Anterior cingulate cortex (tissue), 58 donors: ENCODE measurements around the gene DNALI1.
A peak's percentile ranks its signal among the peaks of the same experiment; 100 is the strongest.
"Not testable (repeated sequence)": the region's sequence is repeated elsewhere in the genome, so short reads cannot be mapped to it uniquely, and the experiment has no call there.

Experiments used
- DNase-seq, 58 donors: peaks; one replicate each; lab custom pipeline; 2025; lab: John Stamatoyannopoulos, UW

Gene DNALI1

GRCh38 chr1:37556712-37557196 lies at the start of gene DNALI1:
Gene DNALI1, plus strand, starts transcription at chr1:37556940. Its CDS starts 55 bp downstream, at chr1:37556995.
- DNase-seq, result peak in 57 of 58 donors; percentile 3 to 88 (median 71)

- DNase-seq, result no peak
Observed at GRCh38 chr1:37509181-37509580, 47.6 kb upstream of the DNALI1 start.

GRCh38 chr1:37513795-37514349 lies 42.9 kb upstream of the DNALI1 start:
- DNase-seq, result peak in 24 of 58 donors; percentile 4 to 62 (median 18)

GRCh38 chr1:37514350-37515184 lies 42.2 kb upstream of the DNALI1 start, which contains the start of gene MEAF6:
Gene MEAF6, minus strand, starts transcription at chr1:37514766. Its CDS starts 20 bp downstream, at chr1:37514746.
- peak in 57 of 58 donors; percentile 13 to 83 (median 71) for DNase-seq

- no peak for DNase-seq
Observed at GRCh38 chr1:37515185-37516034, 41.3 kb upstream of the DNALI1 start.

GRCh38 chr1:37517569-37517968 lies 39.2 kb upstream of the DNALI1 start:
- DNase-seq, result no peak

- DNase-seq, result not testable (repeated sequence)
Observed at GRCh38 chr1:37518241-37518640, 38.5 kb upstream of the DNALI1 start.

- DNase-seq, result not testable (repeated sequence)
Observed at GRCh38 chr1:37518929-37519328, 37.8 kb upstream of the DNALI1 start.

GRCh38 chr1:37519613-37520012 lies 37.1 kb upstream of the DNALI1 start:
- DNase-seq, result no peak

- not testable (repeated sequence) for DNase-seq
Observed at GRCh38 chr1:37529888-37530287, 26.9 kb upstream of the DNALI1 start.

- not testable (repeated sequence) for DNase-seq
Observed at GRCh38 chr1:37532418-37533156, 24.2 kb upstream of the DNALI1 start.

GRCh38 chr1:37533317-37534093 lies 23.2 kb upstream of the DNALI1 start:
- DNase-seq, result no peak

- no peak for DNase-seq
Observed at GRCh38 chr1:37537378-37537777, 19.4 kb upstream of the DNALI1 start.

GRCh38 chr1:37539154-37539553 lies 17.6 kb upstream of the DNALI1 start:
- not testable (repeated sequence) for DNase-seq

GRCh38 chr1:37540036-37540785 lies 16.5 kb upstream of the DNALI1 start:
- no peak for DNase-seq

GRCh38 chr1:37544530-37544929 lies 12.2 kb upstream of the DNALI1 start:
- no peak for DNase-seq

- no peak for DNase-seq
Observed at GRCh38 chr1:37545019-37545418, 11.7 kb upstream of the DNALI1 start.

- no peak for DNase-seq
Observed at GRCh38 chr1:37549341-37549740, 7.4 kb upstream of the DNALI1 start.

GRCh38 chr1:37553598-37553926 lies 3.2 kb upstream of the DNALI1 start:
- DNase-seq, result no peak
